A204.1 (cell line): ENCODE results near the gene GRID1.

Source experiments
- FAIRE-seq: peaks from 2 replicates; lab custom pipeline; 2012; peaks lifted over from hg19 to GRCh38; lab: Jason Lieb, UNC

GRID1 gene

DNA sequence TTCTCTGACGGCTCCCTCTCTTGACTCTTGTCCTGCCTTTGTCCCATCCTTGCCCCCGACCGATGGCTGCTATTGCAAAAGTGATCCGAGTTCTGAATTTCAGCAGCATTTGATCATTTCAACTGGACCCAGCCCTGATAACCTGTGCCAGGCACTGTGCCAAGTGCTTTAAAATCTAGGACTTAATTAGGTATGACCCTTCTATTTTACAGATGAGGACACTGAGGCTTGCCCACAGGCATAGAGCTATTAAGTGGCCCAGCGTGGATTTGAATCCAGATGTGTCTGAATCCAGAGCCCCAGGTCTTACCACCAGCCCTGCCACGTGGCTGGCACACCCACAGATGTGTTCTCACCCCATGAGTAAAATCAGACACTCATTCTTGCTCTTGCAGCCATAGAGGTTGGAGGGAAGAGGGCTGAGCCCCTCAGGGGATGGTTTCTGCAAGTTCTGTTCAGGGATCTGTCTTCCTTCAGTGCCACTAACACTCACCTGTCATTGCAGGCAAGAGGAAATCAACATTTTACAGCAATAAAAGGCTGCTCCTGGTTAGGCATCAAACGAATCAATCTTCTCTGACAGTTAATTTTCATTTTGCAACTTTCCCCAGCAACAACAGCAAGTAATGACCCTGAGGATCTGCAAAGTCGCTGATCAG lies 101.2 kb downstream of the GRID1 start:
- FAIRE-seq: no peak

DNA sequence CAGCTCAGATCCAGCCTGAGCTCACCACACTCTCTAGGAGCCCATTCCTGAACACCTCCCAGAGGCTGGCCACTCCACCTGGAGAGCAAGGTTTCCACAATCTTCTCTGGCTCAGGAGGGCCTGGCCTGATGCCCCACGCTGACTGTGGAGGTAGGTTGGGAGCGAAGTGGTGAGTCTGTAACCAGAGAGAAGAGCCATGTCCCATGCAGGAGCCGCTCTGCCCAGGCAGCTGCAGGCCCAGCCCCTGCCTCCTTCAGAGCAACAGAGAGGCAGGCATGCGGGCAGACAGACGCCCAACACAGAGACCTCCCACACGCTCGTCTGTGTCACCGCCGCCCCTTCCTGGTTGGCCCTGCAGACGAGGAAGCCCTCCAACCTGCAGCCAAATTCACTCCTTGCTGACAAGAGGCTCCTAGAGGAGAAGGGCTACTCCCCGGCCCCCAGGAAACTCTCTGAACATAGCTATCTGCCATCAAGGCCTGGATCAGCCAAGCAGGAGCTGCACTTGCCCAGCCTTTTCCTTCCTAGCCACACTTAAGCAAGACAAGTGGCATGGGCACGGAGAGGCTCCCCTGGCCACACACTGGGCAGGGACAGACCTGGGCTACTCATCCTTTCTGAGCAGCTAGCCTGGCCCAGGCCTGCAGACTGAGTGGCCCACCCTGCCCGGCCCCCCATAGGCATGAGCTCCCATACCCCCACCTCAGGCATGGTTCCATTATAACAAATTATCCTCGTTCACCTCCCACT lies 101.9 kb downstream of the GRID1 start:
- FAIRE-seq: no peak

DNA sequence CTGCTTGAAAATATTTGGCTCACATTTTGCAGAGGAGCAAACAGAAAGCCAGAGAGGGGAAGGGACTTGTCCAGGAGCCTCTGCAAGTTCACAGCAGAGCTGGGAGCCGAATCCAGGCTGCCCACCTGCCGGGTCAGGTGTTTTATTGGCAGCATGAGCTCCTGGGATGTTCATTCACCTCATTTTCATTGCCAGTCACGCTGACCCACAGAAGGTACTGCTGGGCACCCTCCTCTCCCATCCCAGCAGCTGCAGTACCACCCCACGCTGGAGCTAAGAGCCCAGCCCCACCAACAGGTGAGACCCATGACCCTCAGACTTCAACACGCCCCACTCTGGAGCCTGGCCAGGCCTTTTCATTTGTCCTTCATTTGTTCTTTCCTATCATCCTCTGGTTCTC lies 102.7 kb downstream of the GRID1 start:
- no peak for FAIRE-seq

DNA sequence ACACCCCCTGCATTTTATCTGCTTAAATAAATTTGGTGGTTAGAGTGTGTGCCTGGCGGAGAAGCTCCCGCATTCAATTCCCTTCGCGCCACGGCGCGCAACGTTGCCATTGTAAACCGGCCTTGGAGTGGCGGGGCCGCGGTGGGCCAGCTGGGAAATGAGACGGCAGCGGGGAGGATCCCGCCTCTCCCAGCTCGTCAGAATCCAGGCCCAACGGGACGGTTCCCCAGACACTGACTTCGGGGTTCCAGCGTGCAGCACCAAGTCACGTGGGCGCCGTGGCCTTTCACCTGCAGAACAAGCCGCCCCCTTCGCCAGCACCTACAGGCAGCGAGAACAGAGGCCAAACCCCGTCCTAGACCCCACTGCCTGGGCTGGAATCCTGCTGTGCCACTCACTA lies 103.4 kb downstream of the GRID1 start:
- no peak for FAIRE-seq

DNA sequence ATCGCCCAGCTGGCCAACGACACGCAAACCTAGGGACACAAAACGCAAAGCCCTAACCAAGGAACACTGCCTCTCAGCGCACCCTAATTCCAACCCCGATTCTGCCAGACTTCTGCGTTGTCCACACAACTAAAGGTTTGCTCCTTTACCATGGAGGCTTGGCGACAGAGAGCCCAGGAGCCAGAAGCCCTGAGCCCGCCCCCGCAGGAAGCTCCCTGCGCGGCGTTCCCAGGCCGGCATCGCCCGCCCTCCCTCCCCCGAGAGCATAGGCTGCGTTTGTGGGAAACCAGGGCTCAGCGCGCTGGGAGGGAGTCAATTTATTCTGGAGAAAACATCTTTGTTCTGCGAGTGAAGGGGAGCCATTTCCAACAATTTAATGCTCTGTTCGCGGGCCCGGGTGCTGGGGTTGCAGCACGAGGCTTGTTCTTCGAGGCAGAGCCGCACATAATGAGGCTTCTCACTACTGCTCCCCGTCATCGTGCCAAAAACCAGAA lies 103.9 kb downstream of the GRID1 start:
- no peak for FAIRE-seq

DNA sequence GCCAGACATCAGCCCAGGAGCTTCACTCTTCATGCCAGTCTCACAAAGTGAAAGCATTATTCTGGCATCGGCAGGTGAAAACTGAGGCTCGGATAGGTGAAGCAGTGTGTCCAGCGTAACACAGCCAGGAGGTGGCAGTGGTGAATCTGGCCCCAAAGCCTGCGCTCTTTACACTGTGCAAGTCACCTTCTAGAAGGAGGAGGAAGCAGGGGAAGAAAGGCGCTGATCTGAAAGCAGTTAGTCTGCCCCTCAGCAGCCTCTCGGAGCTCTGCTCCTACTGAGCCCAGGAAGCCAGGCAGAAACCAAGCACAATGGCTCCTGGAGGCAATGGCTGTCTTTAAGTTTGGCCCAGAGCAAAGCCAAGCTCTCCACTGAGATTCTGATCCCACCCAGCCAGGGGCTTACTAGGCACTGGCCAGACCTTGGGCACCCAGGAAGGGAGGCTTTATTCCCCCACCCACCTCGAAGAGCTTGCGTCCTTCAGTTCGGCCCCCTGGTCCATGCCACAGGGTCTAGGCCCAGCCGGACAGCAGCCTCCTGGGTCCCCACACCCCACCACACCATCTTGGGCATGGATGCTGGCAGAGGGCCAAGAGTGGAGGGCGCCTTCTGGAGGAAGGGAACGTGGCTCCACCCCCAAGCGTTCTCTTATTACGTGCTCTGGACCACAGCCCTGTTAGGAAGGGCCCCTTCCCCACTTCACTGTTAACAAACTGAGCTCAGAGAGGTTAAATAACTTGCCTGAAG lies 104.5 kb downstream of the GRID1 start:
- no peak for FAIRE-seq

DNA sequence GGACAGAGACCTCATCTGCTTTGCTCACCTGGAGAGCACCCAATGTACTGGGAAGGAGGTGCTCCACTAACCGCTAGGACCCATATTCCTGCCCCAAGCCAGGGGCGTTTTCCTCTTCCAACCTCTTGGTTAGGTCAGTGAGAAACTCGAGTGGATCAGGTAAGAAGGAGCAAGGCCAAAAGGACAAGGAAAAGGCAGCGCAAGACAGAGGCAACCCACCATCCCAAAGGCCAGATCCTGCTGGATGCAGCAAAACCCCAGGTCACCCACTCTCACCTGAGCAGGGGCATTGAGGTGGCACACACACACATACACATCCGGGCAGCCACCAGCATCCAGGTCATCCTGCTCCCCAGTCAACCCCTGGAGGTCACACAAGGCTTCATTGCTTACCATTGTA lies 105.1 kb downstream of the GRID1 start:
- no peak for FAIRE-seq

DNA sequence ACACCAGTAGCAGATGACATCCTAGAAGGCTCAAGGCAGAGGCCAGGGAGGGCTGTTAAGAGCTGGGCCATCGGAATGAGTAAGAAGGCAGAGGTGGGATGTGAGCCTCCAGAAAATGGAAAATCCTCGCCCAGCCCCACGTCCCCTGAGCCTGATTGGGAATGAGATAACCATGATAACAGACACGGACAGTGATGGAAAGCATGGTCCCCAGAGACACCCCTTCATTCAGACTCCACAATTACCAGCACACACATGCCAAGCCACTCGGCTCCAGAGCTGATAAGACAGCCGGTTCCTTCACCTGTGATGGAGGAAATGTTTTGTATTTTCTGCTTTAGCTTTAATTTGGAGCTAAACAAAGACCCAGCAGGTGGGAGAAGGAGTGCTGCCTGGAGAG lies 106.0 kb downstream of the GRID1 start:
- no peak for FAIRE-seq

DNA sequence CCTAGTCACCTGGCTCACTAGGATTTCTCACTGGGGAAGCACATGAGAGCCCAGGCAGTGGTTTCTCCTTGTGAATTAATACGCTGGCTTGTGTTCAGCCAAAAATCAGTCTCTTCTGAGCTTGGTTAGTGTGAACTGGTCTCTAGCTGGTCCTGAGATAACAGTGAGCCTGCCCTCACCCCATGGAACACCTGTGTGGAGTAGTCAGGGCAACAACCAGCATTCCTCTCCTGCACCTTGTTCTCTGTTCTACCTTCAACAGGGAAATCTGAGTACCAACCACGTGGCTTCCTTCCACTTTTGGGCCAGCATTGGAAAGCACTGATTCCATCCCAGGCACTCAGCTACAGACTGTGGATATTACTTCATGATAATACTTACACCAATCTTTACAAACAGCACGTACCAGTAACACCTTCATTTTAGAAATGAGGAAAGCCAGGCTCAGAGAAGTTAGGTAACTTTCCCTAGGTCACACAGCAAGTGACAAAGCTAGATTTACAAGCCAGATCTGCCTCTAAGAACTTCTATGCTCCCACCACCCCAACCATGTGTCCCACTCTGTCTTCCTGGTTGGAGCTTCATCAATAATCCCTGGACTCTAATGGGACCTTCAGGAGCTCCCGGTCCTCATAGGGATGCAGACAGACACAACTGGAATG lies 106.6 kb downstream of the GRID1 start:
- no peak for FAIRE-seq

DNA sequence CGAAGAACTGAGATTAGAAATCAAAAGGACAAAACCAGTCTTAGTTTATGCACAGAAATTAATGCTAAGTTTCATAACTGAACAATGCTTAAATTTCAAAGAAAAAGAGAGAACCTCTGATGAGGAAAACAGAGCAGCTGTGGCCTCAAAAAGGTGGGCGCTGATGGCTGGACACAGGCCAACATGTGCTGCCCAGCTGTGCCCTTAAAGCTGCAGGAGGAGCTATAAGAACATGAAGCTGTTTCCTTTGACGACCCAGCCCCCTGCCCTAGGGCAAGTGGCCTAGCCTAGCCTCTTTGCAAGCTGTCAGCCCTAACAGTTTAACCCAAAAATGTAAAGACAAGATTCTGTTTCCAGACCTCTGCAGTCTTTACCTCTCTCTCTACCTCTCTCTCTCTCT lies 107.7 kb downstream of the GRID1 start:
- FAIRE-seq: no peak

DNA sequence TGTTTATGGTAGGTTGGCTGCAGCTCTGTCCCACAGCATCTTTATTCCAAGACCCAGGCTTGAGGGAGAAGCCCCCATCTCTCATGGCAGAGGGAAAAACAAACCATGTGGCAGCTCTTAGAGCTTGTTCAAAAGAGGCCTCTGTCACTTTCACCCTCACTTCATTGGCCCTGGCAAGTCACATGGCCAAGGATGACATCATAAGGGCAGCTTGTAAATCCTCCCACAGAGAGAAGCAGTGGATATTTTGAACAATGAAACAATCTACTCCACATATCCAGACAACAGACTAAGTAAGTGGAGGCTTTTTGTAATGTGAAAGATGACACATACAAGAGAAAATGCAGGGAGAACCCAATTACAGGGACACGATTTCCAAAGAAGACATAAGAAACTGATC lies 108.1 kb downstream of the GRID1 start:
- FAIRE-seq: no peak

DNA sequence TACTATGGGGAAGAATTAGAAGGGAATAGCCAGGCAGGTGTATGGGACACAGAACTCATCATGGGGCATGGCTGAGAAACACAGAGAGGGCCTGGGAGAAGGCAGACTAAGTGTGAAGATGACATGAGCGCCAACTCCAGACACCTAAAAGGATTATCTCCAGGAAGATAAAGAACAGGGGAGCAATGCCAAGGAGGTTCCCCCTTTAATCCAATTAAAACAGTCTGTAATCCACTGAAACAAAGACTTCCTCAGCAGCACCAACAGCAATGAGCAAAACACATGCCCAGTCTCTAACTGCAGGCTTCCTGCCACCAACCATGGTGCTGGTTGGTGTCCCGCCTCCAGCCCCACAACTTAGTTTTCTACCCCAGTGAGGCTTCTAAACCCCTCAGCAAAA lies 108.9 kb downstream of the GRID1 start:
- no peak for FAIRE-seq

DNA sequence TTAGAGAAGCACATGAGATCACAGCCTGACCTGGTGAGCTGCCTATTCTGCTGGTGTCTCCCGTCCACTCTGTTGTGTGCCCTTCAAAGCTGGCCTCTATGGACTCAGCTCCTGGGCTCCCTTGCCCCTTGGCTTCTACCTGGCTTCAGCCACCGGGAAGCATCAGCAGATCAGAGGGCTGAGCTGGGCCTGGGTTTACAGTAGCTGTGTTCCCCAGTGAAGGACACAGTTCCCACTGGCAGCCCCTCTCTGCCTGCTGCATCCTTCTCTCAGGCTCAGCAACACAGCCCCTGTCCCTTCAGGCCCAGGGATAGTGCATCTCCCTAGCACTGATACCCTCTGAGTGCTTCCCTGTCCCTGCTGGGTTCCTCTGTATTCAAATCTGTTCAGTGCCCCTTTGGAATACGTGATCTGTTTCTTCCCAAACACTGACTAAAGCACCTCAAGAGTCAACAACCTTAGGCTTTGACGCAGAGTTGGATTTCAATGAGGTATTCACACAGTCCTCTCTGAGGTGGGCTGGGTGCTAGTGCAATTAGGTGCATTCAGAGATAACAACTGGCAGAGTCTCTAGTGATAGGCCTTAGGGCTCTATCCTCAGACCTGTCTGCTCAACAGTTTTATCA lies 109.8 kb downstream of the GRID1 start:
- FAIRE-seq: no peak

DNA sequence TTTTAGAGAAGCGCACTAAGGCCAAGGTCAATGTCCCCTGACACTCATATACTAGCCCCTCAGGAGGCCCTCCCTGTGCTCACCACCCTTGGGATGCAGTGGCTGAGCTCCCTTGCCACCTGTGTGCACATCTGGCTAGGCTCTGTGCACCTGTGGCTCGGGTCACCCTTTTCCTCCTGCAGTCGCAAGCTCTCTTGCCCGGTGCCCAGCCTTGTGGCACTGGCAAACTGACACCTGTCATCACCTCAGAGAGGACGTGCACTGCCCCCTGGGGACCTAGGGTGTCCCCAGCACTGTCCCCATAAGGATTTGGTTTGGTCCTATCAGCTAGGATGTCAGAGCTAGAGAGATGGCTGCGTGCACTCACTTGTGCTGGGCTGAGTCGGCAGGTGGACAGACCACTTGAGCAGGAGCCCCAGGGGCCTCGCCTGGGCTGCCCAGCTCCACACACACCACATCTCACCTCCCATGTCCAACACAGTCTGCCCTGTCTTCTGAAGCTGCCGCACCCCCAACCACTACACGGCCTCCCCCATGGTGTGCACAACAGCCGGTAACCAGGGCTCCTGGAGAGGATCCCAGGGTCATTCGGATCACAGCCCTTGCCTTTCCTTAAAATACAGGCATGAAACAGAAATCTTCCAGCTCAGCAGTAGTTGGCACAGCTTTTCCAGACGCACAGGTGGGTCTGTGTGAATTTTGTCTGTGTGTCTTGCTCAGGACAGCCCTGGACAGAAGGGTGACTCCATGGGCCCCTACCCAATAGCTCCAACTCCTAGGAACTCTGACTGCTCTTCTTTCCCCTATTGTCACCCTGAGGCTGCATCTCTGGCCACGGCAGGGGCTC lies 111.0 kb downstream of the GRID1 start:
- FAIRE-seq: no peak

DNA sequence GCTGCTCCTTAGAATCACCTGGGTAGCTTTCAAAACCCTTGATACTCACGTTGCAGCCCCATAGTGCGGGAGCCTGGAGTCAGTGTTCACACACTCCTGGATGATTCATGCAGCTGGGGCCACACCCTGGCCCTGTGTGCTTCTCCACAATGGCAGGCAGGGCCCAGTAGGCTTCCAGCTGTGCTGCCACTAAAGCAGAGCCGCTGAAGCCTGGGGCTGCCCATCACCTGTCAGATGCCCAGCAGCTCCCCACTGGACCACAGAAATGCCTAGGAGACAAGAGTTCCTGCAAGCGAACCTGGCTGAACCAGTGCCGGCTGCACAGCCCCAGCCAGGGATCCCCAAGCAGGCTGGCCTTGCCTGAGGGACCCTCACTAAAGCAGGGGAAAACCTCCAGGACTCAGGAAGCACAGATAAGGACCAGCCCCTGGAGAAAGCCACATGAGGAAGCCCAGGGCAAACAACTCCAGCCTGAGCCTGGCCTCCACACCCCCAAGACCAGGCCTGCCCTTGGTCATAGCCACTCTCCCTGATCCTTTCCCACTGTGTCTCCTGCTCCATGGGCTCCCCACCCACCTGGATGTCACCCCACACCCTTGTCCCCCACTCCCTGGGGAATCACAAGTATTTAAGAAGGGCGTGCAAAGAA lies 111.9 kb downstream of the GRID1 start:
- no peak for FAIRE-seq

DNA sequence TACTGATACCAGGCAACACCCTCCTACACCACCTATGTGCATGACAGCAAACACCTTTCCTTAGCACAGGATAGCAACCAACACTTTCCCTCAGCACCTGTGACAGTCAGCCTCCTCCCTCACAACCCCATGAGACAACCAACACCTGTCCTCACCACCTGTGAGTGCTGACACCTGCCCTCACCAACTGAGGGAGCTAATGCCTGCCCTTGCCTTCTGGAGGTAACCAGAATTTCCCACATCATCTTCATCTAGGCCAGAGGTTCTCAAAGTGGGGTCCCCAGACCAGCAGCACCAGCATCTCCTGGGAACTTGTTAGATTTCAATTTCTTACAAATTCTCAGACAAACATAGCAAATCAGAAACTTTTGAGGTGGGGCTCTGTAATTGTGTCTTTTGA lies 112.5 kb downstream of the GRID1 start:
- no peak for FAIRE-seq

DNA sequence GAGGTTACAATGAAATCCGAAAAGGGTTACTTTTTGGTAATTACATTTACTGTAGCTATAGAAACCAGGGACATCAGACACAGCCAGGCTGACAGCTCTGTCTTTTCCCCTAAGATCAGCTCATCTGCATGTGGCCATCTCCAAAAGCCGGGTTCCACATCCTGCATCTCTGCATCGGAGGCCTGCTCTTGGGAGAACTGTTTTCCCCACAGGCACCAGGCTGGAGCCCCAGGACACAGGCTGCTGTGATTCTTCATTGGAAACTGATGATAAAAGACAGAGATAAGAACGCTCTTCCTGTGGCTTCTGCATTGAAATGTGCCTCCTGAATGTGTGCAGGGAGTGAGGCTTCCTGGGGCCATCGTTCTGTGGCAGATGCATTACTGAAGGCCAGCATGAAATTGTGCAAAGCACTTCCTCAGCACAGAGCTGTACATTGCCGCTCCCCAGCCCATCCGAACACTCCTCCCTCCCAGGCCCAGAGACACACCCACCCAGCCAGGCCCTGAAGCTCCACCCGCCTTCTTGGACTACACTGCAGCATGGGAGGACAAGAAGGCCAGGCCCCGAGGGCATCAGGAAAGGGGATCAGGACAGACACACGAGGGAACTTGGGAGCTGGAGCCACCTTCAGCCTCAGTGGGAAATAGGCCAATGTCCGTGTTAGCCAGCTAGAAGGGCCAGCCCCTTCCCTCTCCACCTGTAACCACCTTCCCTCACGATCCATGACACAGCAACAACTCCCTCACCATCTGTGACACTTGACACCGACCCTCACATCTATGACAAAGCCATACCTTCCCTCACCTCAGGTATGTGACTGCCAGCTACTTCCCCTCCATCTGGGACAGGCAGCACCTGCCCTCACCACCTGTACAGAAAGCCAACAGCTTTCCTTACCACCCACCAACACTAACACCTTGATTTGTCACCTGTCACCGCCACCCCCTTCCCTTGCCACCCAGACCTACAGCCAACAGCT lies 113.2 kb downstream of the GRID1 start:
- no peak for FAIRE-seq

DNA sequence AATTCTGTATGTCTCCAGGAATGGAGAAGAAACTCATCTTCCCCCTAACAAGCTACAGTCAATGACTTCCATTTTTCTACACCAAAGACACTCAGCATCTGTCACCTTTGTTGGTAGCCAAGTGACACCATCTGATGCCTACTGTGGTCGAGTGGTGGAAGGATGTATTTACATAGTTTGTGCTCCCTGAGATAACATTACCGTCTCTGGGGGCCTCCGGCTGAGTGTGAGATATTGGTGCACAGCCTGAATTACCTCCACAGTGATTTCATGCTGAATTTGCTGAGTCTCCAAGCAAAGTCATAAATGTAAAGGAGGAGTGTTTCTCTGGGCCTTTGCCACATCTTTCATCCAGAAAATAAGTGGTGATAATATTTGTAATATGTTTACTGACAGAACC lies 114.0 kb downstream of the GRID1 start:
- no peak for FAIRE-seq

DNA sequence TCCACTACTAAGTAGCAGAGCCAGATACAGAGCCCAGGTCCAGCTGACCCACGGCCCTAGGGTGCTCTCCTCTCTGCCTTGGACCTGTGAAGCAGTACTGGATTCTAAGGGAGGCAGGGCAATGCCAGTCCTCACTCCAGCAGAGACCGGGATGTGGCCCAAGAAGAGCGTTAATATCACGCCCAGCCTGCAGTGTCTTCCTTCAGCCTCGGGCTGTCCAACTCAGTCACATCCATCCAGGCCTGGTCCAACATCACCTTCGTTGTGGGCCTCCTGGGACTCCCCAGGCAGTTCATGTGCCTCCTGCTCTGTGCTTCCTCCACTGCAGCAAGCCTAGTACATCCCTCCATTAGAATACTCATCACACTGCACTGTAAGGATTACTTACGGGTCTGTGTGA lies 114.5 kb downstream of the GRID1 start:
- FAIRE-seq: no peak

DNA sequence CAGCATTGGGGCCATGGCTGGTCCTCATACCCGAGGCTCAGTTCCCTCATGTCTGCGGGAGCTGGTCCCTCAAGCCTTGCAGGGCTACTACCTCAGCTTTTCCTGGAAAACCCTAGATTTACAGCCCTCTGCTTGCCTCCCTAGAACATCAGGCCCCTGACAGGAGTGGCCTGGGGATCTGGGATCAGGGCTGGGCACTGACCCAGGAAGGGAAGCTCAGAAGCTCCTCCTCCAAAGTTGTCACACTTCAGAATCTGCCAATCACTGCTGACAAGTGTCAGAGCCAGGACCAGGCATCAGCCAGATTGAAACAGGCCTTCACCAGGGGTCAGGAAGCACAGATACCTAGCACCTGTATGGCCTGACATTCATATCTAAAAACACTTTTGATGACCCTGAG lies 115.2 kb downstream of the GRID1 start:
- no peak for FAIRE-seq
